ENCODE data around the gene HELB. TPM values are rescaled to one million over a fixed set of nuclear protein-coding genes. Genes with fewer than 3 reads are reported as not detected.
A peak's percentile ranks its signal among the peaks of the same experiment; 100 is the strongest.
"Not testable (repeated sequence)": the region's sequence is repeated elsewhere in the genome, so short reads cannot be mapped to it uniquely, and the experiment has no call there.

HELB gene
- total and polyA plus RNA-seq, 3 experiments from 2014 or later, result 13.8 to 29.4 (median 14.2) TPM

DNA sequence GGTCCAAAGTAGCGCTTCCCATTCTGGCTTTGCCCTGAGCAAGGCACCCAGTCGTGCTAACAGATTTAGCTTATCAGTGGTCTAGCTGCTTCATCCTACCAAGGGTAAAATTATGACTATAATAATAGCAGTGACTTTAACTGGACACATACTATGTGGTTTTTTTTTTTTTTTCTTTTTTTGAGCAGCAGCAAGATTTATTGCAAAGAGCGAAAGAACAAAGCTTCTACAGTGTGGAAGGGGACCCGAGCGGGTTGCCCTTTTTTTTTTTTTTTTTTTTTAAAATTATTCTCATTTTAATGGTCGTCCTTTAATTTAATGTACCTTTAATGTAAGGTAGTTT lies 505 bp downstream of the HELB start:
- CTCF ChIA-PET, result interaction anchor here (0.6 to 2.1 kb wide), 9 partner anchors 9 to 1251 kb away, joined by 3 to 8 read pairs (median 5); no protein-coding TSS in a partner anchor
- Mint-ChIP-seq H3K4me1 (peaks cover 40 to 57% (median 50%) of the 10 kb centered on the region in 3 donors), H3K27me3 (peaks cover 0 to 2% of the 10 kb centered on the region in 2 donors), H3K4me3 (peak overlapping the region; percentile 93 to 100 (median 97)), H3K36me3 (peaks cover 4 to 46% (median 11%) of the 10 kb centered on the region in 3 donors), H3K9me3 (peaks cover 0 to 2% (median 0%) of the 10 kb centered on the region in 5 donors), H3K27ac (peak overlapping the region; percentile 89 to 99 (median 98))
- H3K36me3 ChIP-seq (ENCODE audit: insufficient read depth, low read length), result peaks cover 8% of the 10 kb centered on the region
- H3K9me3 ChIP-seq (ENCODE audit: low read length), result no peaks in the 10 kb centered on the region
- peak overlapping the region; percentile 96 for H3K4me3 ChIP-seq (ENCODE audit: low read length)
- DNase-seq, result no peak
- H3K27ac ChIP-seq (ENCODE audit: low read depth, low read length), result peak overlapping the region; percentile 82
- no peaks in the 10 kb centered on the region for H3K27me3 ChIP-seq (ENCODE audit: insufficient read depth, low read length, poor library complexity, severe bottlenecking)
- peaks cover 33% of the 10 kb centered on the region for H3K4me1 ChIP-seq (ENCODE audit: insufficient read depth, low read length)
- POLR2A ChIA-PET, result interaction anchor here (0.7 to 3.5 kb wide), 11 partner anchors 10 to 172 kb away, joined by 3 to 26 read pairs (median 6); partner anchors contain the start of genes LLPH and TMBIM4

DNA sequence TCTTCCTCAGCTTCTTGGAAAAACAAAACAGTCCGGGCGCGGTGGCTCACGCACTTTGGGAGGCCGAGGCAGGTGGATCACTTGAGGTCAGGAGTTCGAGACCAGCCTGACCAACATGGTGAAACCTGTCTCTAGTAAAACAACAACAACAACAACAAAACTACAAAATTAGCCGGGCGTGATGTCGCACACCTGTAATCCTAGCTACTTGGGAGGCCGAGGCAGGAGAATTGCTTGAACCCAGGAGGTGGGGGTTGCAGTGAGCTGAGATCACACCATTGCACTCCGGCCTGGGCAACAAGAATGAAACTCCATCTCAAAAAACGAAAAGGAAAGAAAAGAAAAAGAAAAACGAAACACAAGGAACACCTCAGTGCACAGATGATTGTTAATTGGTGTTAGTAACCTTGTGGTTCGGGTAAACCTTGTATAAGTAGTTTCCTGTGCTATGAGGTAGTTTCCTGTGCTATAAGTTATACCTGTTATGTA lies 1.1 kb downstream of the HELB start:
- Mint-ChIP-seq H3K27ac (peak overlapping the region; percentile 89 to 99 (median 96)), H3K36me3 (peaks cover 7 to 50% (median 15%) of the 10 kb centered on the region in 3 donors), H3K4me3 (peak overlapping the region; percentile 93 to 100 (median 97)), H3K4me1 (peaks cover 45 to 62% (median 56%) of the 10 kb centered on the region in 3 donors)
- H3K27me3 ChIP-seq (ENCODE audit: insufficient read depth, low read length, poor library complexity, severe bottlenecking); H3K27me3 Mint-ChIP-seq; H3K9me3 Mint-ChIP-seq; H3K9me3 ChIP-seq (ENCODE audit: low read length): not testable (repeated sequence)
- H3K4me3 ChIP-seq (ENCODE audit: low read length), result peak overlapping the region; percentile 96
- ChIA-PET POLR2A (interaction anchor here (0.7 to 3.5 kb wide), 6 partner anchors 12 to 172 kb away, joined by 5 to 26 read pairs (median 8); partner anchors contain the start of gene LLPH), CTCF (interaction anchor here (0.9 to 2.1 kb wide), 6 partner anchors 10 to 34 kb away, joined by 3 to 8 read pairs (median 4); no protein-coding TSS in a partner anchor)
- peaks cover 38% of the 10 kb centered on the region for H3K4me1 ChIP-seq (ENCODE audit: insufficient read depth, low read length)
- peak in 2 of 5 donors; percentile 56 to 65 for DNase-seq
- peaks cover 12% of the 10 kb centered on the region for H3K36me3 ChIP-seq (ENCODE audit: insufficient read depth, low read length)
- peak overlapping the region; percentile 82 for H3K27ac ChIP-seq (ENCODE audit: low read depth, low read length)

GRCh38 chr12:66304296-66304900 lies 2.1 kb downstream of the HELB start:
- Mint-ChIP-seq H3K4me3 (peak overlapping the region; percentile 93 to 100 (median 97)), H3K9me3 (peaks cover 0 to 2% (median 0%) of the 10 kb centered on the region in 5 donors), H3K4me1 (peaks cover 54 to 73% (median 63%) of the 10 kb centered on the region in 3 donors), H3K27me3 (peaks cover 0 to 2% of the 10 kb centered on the region in 2 donors), H3K36me3 (peaks cover 7 to 56% (median 15%) of the 10 kb centered on the region in 3 donors), H3K27ac (peak overlapping the region; percentile 89 to 99 (median 96))
- CTCF ChIA-PET, result interaction anchor here (0.8 to 1.8 kb wide), 7 partner anchors 11 to 104 kb away, joined by 3 to 6 read pairs (median 3); no protein-coding TSS in a partner anchor
- Histone ChIP-seq H3K27ac (ENCODE audit: low read depth, low read length) (peak overlapping the region; percentile 82), H3K36me3 (ENCODE audit: insufficient read depth, low read length) (peaks cover 16% of the 10 kb centered on the region), H3K9me3 (ENCODE audit: low read length) (no peaks in the 10 kb centered on the region), H3K4me3 (ENCODE audit: low read length) (peak overlapping the region; percentile 96), H3K4me1 (ENCODE audit: insufficient read depth, low read length) (peaks cover 44% of the 10 kb centered on the region), H3K27me3 (ENCODE audit: insufficient read depth, low read length, poor library complexity, severe bottlenecking) (no peaks in the 10 kb centered on the region)
- DNase-seq, result peak in 1 of 5 donors; percentile 25
- POLR2A ChIA-PET, result interaction anchor here (3.5 kb wide), 1 partner anchor 16 kb away, joined by 26 read pairs; no protein-coding TSS in a partner anchor

- Mint-ChIP-seq H3K27ac (peak overlapping the region in 6 of 8 donors; percentile 8 to 72 (median 48)), H3K4me1 (peaks cover 88 to 100% (median 93%) of the 10 kb centered on the region in 3 donors), H3K27me3 (no peaks in the 10 kb centered on the region), H3K9me3 (no peaks in the 10 kb centered on the region), H3K36me3 (peaks cover 12 to 80% (median 36%) of the 10 kb centered on the region in 3 donors), H3K4me3 (peak overlapping the region; percentile 7 to 79 (median 65))
- Histone ChIP-seq H3K9me3 (ENCODE audit: low read length) (no peaks in the 10 kb centered on the region), H3K27ac (ENCODE audit: low read depth, low read length) (no peak overlapping the region), H3K4me1 (ENCODE audit: insufficient read depth, low read length) (peaks cover 75% of the 10 kb centered on the region), H3K27me3 (ENCODE audit: insufficient read depth, low read length, poor library complexity, severe bottlenecking) (no peaks in the 10 kb centered on the region), H3K36me3 (ENCODE audit: insufficient read depth, low read length) (peaks cover 22% of the 10 kb centered on the region), H3K4me3 (ENCODE audit: low read length) (no peak overlapping the region)
- CTCF ChIA-PET, result no interaction called here
- POLR2A ChIA-PET, result no interaction called here
- DNase-seq, result no peak
These were observed 7.3 kb downstream of the HELB start for GRCh38 chr12:66309606-66310005.

- Histone ChIP-seq H3K4me1 (ENCODE audit: insufficient read depth, low read length) (peaks cover 66% of the 10 kb centered on the region), H3K9me3 (ENCODE audit: low read length) (no peaks in the 10 kb centered on the region), H3K27ac (ENCODE audit: low read depth, low read length) (no peak overlapping the region), H3K4me3 (ENCODE audit: low read length) (peak overlapping the region; percentile 19), H3K27me3 (ENCODE audit: insufficient read depth, low read length, poor library complexity, severe bottlenecking) (no peaks in the 10 kb centered on the region), H3K36me3 (ENCODE audit: insufficient read depth, low read length) (peaks cover 21% of the 10 kb centered on the region)
- Mint-ChIP-seq H3K27ac (peak overlapping the region; percentile 5 to 91 (median 38)), H3K27me3 (no peaks in the 10 kb centered on the region), H3K4me1 (peaks cover 82 to 94% (median 91%) of the 10 kb centered on the region in 3 donors), H3K9me3 (no peaks in the 10 kb centered on the region), H3K4me3 (peak overlapping the region; percentile 49 to 79 (median 65)), H3K36me3 (peaks cover 8 to 75% (median 29%) of the 10 kb centered on the region in 3 donors)
- ChIA-PET POLR2A (interaction anchor here (1.0 kb wide), 1 partner anchor 10 kb away, joined by 3 read pairs; the partner anchor contains the start of gene HELB), CTCF (interaction anchor here (0.8 to 2.1 kb wide), 2 partner anchors 33 to 40 kb away, joined by 3 to 6 read pairs; no protein-coding TSS in a partner anchor)
- no peak for DNase-seq
These were observed 9.9 kb downstream of the HELB start for GRCh38 chr12:66312189-66312588.

- Histone ChIP-seq H3K4me3 (ENCODE audit: low read length) (no peak overlapping the region), H3K27me3 (ENCODE audit: insufficient read depth, low read length, poor library complexity, severe bottlenecking) (no peaks in the 10 kb centered on the region), H3K4me1 (ENCODE audit: insufficient read depth, low read length) (peaks cover 67% of the 10 kb centered on the region), H3K9me3 (ENCODE audit: low read length) (no peaks in the 10 kb centered on the region), H3K27ac (ENCODE audit: low read depth, low read length) (no peak overlapping the region), H3K36me3 (ENCODE audit: insufficient read depth, low read length) (peaks cover 28% of the 10 kb centered on the region)
- Mint-ChIP-seq H3K36me3 (peaks cover 5 to 79% (median 27%) of the 10 kb centered on the region in 3 donors), H3K27me3 (no peaks in the 10 kb centered on the region), H3K4me1 (peaks cover 82 to 94% (median 94%) of the 10 kb centered on the region in 3 donors), H3K4me3 (peak overlapping the region; percentile 5 to 72 (median 57)), H3K27ac (peak overlapping the region in 5 of 8 donors; percentile 8 to 80 (median 64)), H3K9me3 (no peaks in the 10 kb centered on the region)
- ChIA-PET CTCF (interaction anchor here (1.4 kb wide), 1 partner anchor 42 kb away, joined by 4 read pairs; no protein-coding TSS in a partner anchor), POLR2A (no interaction called here)
- DNase-seq, result no peak
These were observed 12.0 kb downstream of the HELB start for GRCh38 chr12:66314278-66314677.

GRCh38 chr12:66319266-66319954 lies 17.1 kb downstream of the HELB start:
- no peaks in the 10 kb centered on the region for H3K27me3 Mint-ChIP-seq
- no peak overlapping the region for H3K4me3 ChIP-seq (ENCODE audit: low read length)
- peak overlapping the region in 7 of 8 donors; percentile 55 to 92 (median 59) for H3K27ac Mint-ChIP-seq
- H3K9me3 Mint-ChIP-seq, result no peaks in the 10 kb centered on the region
- peaks cover 33% of the 10 kb centered on the region for H3K36me3 ChIP-seq (ENCODE audit: insufficient read depth, low read length)
- no peak overlapping the region for H3K27ac ChIP-seq (ENCODE audit: low read depth, low read length)
- ChIA-PET POLR2A (interaction anchor here (0.5 kb wide), 1 partner anchor 1624 kb away, joined by 3 read pairs; no protein-coding TSS in a partner anchor), CTCF (interaction anchor here (1.0 kb wide), 1 partner anchor 41 kb away, joined by 3 read pairs; no protein-coding TSS in a partner anchor)
- H3K27me3 ChIP-seq (ENCODE audit: insufficient read depth, low read length, poor library complexity, severe bottlenecking), result no peaks in the 10 kb centered on the region
- no peak overlapping the region for H3K4me3 Mint-ChIP-seq
- H3K9me3 ChIP-seq (ENCODE audit: low read length), result no peaks in the 10 kb centered on the region
- peaks cover 26% of the 10 kb centered on the region for H3K4me1 ChIP-seq (ENCODE audit: insufficient read depth, low read length)
- H3K36me3 Mint-ChIP-seq, result peaks cover 0 to 81% (median 19%) of the 10 kb centered on the region in 3 donors
- H3K4me1 Mint-ChIP-seq, result peaks cover 57 to 85% (median 82%) of the 10 kb centered on the region in 3 donors
- no peak for DNase-seq

Measured in CD8-positive, alpha-beta memory T cell (primary cell).